IMR-90 (cell line): Measurements from ENCODE around the gene GRM4. TPM values are rescaled to one million over a fixed set of nuclear protein-coding genes. Genes with fewer than 3 reads are reported as not detected.

Experiments used
- ATAC-seq: fragments of 200-7000 bp; cut with Tn5 transposase; 2 replicates; pipeline ENCODE4 v1.9.1; 2020; ENCODE audit warnings: low read depth, mild to moderate bottlenecking, moderate library complexity
- BruUV-seq: library from RNA; stranded (reverse); fragments of 400-500 nt; replicated peaks from 2 replicates; lab custom pipeline; 2021; lab: Mats Ljungman, UMichigan
- CTCF ChIA-PET: fragments of 300-600 bp; formaldehyde crosslinking; extraction: SDS; loops from one replicate; lab custom pipeline; 2021; ENCODE audit warnings: antibody characterized with exemption; lab: Yijun Ruan, JAX
- POLR2A ChIA-PET: fragments of 300-600 bp; sonication (Branson Sonifier 250); formaldehyde crosslinking; loops from one replicate; lab custom pipeline; 2022; ENCODE audit warnings: antibody characterized with exemption; ENCODE audit not compliant: unreplicated experiment; lab: Charles Lee
- DNase-seq: peaks from one replicate; pipeline ENCODE4 v3.0.0; 2013
- H2AFZ ChIP-seq: replicated peaks from 2 replicates; pipeline ENCODE3; 2013; ENCODE audit warnings: low read length, mild to moderate bottlenecking; ENCODE audit not compliant: poor library complexity
- H2AK5ac ChIP-seq: 2 replicates; pipeline ENCODE4 v1.6.1; 2013; ENCODE audit warnings: low read depth, low read length, inconsistent platforms
- H2AK9ac ChIP-seq: replicated peaks from 2 replicates; pipeline ENCODE3; 2013; ENCODE audit warnings: mild to moderate bottlenecking, low read depth, low read length, moderate library complexity; ENCODE audit not compliant: poor library complexity
- H2BK120ac ChIP-seq: 2 replicates; pipeline ENCODE4 v1.6.1; 2013; ENCODE audit warnings: low read depth, low read length, inconsistent platforms
- H2BK15ac ChIP-seq: 3 replicates; pipeline ENCODE4 v1.6.1; 2013; ENCODE audit warnings: low read depth, low read length, inconsistent platforms
- H2BK20ac ChIP-seq: 2 replicates; pipeline ENCODE4 v1.6.1; 2013; ENCODE audit warnings: low read depth, mild to moderate bottlenecking, inconsistent platforms, low read length, moderate library complexity
- H2BK5ac ChIP-seq: 2 replicates; pipeline ENCODE4 v1.6.1; 2013; ENCODE audit warnings: mild to moderate bottlenecking, low read depth, low read length, inconsistent platforms; ENCODE audit not compliant: poor library complexity, severe bottlenecking
- H3K14ac ChIP-seq: replicated peaks from 2 replicates; pipeline ENCODE4 v1.6.1; 2013; ENCODE audit warnings: low read depth, low read length, inconsistent platforms
- H3K18ac ChIP-seq: 2 replicates; pipeline ENCODE4 v1.6.1; 2013; ENCODE audit warnings: low read depth, low read length, control low read depth
- H3K23ac ChIP-seq: 2 replicates; pipeline ENCODE4 v1.6.1; 2013; ENCODE audit warnings: low read depth, low read length, inconsistent platforms
- H3K27ac ChIP-seq: 2 replicates; pipeline ENCODE4 v1.5.1; 2013; ENCODE audit warnings: mild to moderate bottlenecking, control low read depth, low read length; ENCODE audit not compliant: insufficient read depth
- H3K27me3 ChIP-seq: 2 replicates; pipeline ENCODE4 v1.6.1; 2013; ENCODE audit warnings: low read length; ENCODE audit not compliant: control insufficient read depth, insufficient read depth
- H3K36me3 ChIP-seq: 2 replicates; pipeline ENCODE4 v1.6.1; 2013; ENCODE audit warnings: low read length, mixed read lengths; ENCODE audit not compliant: control insufficient read depth, insufficient read depth
- H3K4ac ChIP-seq: 2 replicates; pipeline ENCODE4 v1.6.1; 2013; ENCODE audit warnings: low read depth, low read length, inconsistent platforms
- H3K4me1 ChIP-seq: 2 replicates; pipeline ENCODE4 v1.6.1; 2013; ENCODE audit warnings: low read length, mixed read lengths; ENCODE audit not compliant: control insufficient read depth, insufficient read depth
- H3K4me2 ChIP-seq: 2 replicates; pipeline ENCODE4 v1.6.1; 2013; ENCODE audit warnings: low read depth, mild to moderate bottlenecking, control low read depth, low read length, moderate library complexity
- H3K4me3 ChIP-seq: 2 replicates; pipeline ENCODE4 v1.5.1; 2013; ENCODE audit warnings: low read depth, mild to moderate bottlenecking, control low read depth, low read length, moderate library complexity; ENCODE audit not compliant: insufficient read depth
- H3K56ac ChIP-seq: 2 replicates; pipeline ENCODE4 v1.6.1; 2013; ENCODE audit warnings: low read length, inconsistent platforms; ENCODE audit not compliant: insufficient read depth; ENCODE audit errors: extremely low read depth
- H3K79me1 ChIP-seq, 2 experiments: 2 replicates each; pipeline ENCODE4 v1.6.1; 2013; ENCODE audit warnings: low read length in 2 of 2, inconsistent platforms in 1 of 2, low read depth in 1 of 2
- H3K9ac ChIP-seq: 2 replicates; pipeline ENCODE4 v1.6.1; 2013; ENCODE audit warnings: low read depth, low read length, control low read depth
- H3K9me1 ChIP-seq: 2 replicates; pipeline ENCODE4 v1.6.1; 2013; ENCODE audit warnings: low read length, inconsistent platforms; ENCODE audit not compliant: insufficient read depth
- H3K9me3 ChIP-seq: 2 replicates; pipeline ENCODE4 v1.6.1; 2013; ENCODE audit warnings: low read length; ENCODE audit not compliant: control insufficient read depth, insufficient read depth
- H4K20me1 ChIP-seq: 2 replicates; pipeline ENCODE4 v1.6.1; 2013; ENCODE audit warnings: low read length, inconsistent platforms; ENCODE audit not compliant: insufficient read depth
- H4K5ac ChIP-seq: 2 replicates; pipeline ENCODE4 v1.6.1; 2013; ENCODE audit warnings: mild to moderate bottlenecking, low read depth, low read length, control low read depth
- H4K8ac ChIP-seq, 2 experiments: 2 replicates each; pipeline ENCODE4 v1.6.1; 2013; ENCODE audit warnings: low read depth in 2 of 2, low read length in 2 of 2, control low read depth in 1 of 2, inconsistent platforms in 1 of 2
- H4K91ac ChIP-seq: 2 replicates; pipeline ENCODE4 v1.6.1; 2013; ENCODE audit warnings: low read depth, low read length, inconsistent platforms; ENCODE audit not compliant: insufficient read depth
- BHLHE40 ChIP-seq: fragments of 150-350 bp; IDR thresholded peaks from 2 replicates; pipeline ENCODE4 v1.6.1; 2016; ENCODE audit warnings: mild to moderate bottlenecking, low read depth, low read length
- CEBPB ChIP-seq: IDR thresholded peaks from 2 replicates; pipeline ENCODE4 v1.6.1; 2012; ENCODE audit warnings: low read depth, low read length, improper control_type of control experiment
- CHD1 ChIP-seq: IDR thresholded peaks from 2 replicates; pipeline ENCODE4 v1.6.1; 2012; ENCODE audit warnings: low read depth, low read length, improper control_type of control experiment
- CTCF ChIP-seq: conservative IDR thresholded peaks from 2 replicates; pipeline ENCODE4 v1.5.1; 2012; ENCODE audit warnings: mild to moderate bottlenecking, low read depth, low read length, improper control_type of control experiment
- ELK1 ChIP-seq: fragments of 150-350 bp; IDR thresholded peaks from 2 replicates; pipeline ENCODE4 v1.6.1; 2016; ENCODE audit warnings: low read depth, mild to moderate bottlenecking, low read length, moderate library complexity, borderline replicate concordance
- FOS ChIP-seq: fragments of 150-350 bp; IDR thresholded peaks from 2 replicates; pipeline ENCODE4 v1.6.1; 2016; ENCODE audit warnings: low read depth, low read length
- MAFK ChIP-seq: IDR thresholded peaks from 2 replicates; pipeline ENCODE4 v1.6.1; 2012; ENCODE audit warnings: low read depth, low read length, improper control_type of control experiment
- MAZ ChIP-seq: IDR thresholded peaks from 2 replicates; pipeline ENCODE4 v1.6.1; 2012; ENCODE audit warnings: low read depth, mild to moderate bottlenecking, low read length, improper control_type of control experiment, moderate library complexity, borderline replicate concordance
- MXI1 ChIP-seq: IDR thresholded peaks from 2 replicates; pipeline ENCODE4 v1.6.1; 2012; ENCODE audit warnings: low read depth, mild to moderate bottlenecking, low read length, moderate library complexity, borderline replicate concordance
- NFE2L2 ChIP-seq: fragments of 150-350 bp; IDR thresholded peaks from 2 replicates; pipeline ENCODE4 v1.6.1; 2016; ENCODE audit warnings: low read depth, mild to moderate bottlenecking, low read length
- POLR2A ChIP-seq: IDR thresholded peaks from 2 replicates; pipeline ENCODE4 v1.6.1; 2012; ENCODE audit warnings: mild to moderate bottlenecking, low read depth, low read length
- RAD21 ChIP-seq: IDR thresholded peaks from 2 replicates; pipeline ENCODE4 v1.6.1; 2012; ENCODE audit warnings: low read length, improper control_type of control experiment
- RCOR1 ChIP-seq: IDR thresholded peaks from 2 replicates; pipeline ENCODE4 v1.6.1; 2012; ENCODE audit warnings: mild to moderate bottlenecking, low read length, improper control_type of control experiment; ENCODE audit not compliant: insufficient replicate concordance
- RFX5 ChIP-seq: IDR thresholded peaks from 2 replicates; pipeline ENCODE4 v1.8.0; 2012; ENCODE audit warnings: low read depth, mild to moderate bottlenecking, low read length, moderate library complexity
- USF2 ChIP-seq: fragments of 150-350 bp; IDR thresholded peaks from 2 replicates; pipeline ENCODE4 v1.6.1; 2017; ENCODE audit warnings: mild to moderate bottlenecking, antibody characterized with exemption, low read length, low read depth
- WGBS, 2 experiments: methylation state at CpG; one replicate each; pipeline versions ENCODE4 v1.1.5 to v1.1.7; 2013; ENCODE audit warnings: missing lambda C conversion rate in 2 of 2; ENCODE audit not compliant: insufficient read length in 1 of 2; ENCODE audit errors: extremely low coverage in 2 of 2; 5-methylcytosine and 5-hydroxymethylcytosine counted together
- dilution Hi-C: fragments of 300-500 bp; cut with HindIII; formaldehyde crosslinking; loops from one replicate; pipeline ENCODE4 v1.14.3; 2018; ENCODE audit warnings: low sequenced_read_pairs; ENCODE audit not compliant: unreplicated experiment
- in situ Hi-C: fragments of 300-500 bp; cut with MboI; formaldehyde crosslinking; loops from 3 replicates; pipeline ENCODE4 v1.14.3; 2019; ENCODE audit warnings: low sequenced_read_pairs, inconsistent platforms, mixed read lengths
- intact Hi-C: fragments of 100-400 bp; cut with micrococcal nuclease; formaldehyde crosslinking; loops from 2 replicates; pipeline ENCODE4 v1.10.0; 2022
- polyA plus RNA-seq, 3 experiments: library from polyadenylated mRNA; depleted of rRNA; stranded (reverse); fragments of >200 nt; gene quantifications; 2 replicates each; pipeline ENCODE4 v1.2.3, GENCODE V29; 2012; ENCODE audit warnings: low replicate concordance in 1 of 3
- total RNA-seq: library from RNA; depleted of rRNA; stranded (reverse); fragments of >200 nt; gene quantifications from 2 replicates; pipeline ENCODE4 v1.2.3, GENCODE V29; 2012

Gene GRM4
- total and polyA plus RNA-seq, 2 of the 4 experiments (the other 2 are of a cell fraction), result 0.02 TPM; not detected in 1

DNA sequence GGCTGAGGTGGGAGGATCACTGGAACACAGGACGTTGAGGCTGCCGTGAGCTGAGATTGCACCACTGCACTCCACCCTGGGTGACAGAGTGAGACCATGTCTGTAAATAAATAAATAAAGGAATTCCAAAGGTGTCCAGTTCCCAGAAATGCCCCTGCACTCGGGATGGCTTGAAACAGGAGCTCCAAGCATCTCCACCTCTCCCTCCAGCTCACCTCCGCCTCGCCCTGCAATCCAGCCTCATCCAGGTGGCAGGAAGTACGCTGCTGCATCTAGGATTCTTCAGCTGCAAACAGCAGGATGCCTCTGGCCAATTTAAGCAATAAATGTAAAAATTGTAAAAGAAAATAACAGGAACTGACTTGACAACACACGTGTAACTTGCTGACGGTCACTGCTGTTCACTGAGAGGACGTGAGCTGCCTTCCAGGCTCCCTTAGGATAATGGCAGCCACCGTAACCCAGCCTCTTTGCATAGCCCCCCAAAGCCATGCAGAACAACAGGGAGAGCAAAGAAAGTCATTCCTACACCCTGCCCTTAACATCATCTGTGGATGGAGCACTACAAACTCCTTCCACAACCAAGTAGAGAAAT, 11.4 kb upstream of the GRM4 start:
- no peaks in the 10 kb centered on the region for H3K79me1 ChIP-seq
- H3K9me3 ChIP-seq, result peaks cover 12% of the 10 kb centered on the region
- no peaks in the 10 kb centered on the region for H4K20me1 ChIP-seq
- H2BK5ac ChIP-seq, result no peak overlapping the region
- no peak overlapping the region for H4K5ac ChIP-seq
- H2BK20ac ChIP-seq, result no peak overlapping the region
- H3K27me3 ChIP-seq, result peaks cover 38% of the 10 kb centered on the region
- ATAC-seq, result no peak
- H3K18ac ChIP-seq, result no peak overlapping the region
- H2AFZ ChIP-seq, result no peak overlapping the region
- H3K4me2 ChIP-seq, result no peak overlapping the region
- H3K4me3 ChIP-seq, result no peak overlapping the region
- intact Hi-C loops, result no loop called here
- H3K27ac ChIP-seq, result no peak overlapping the region
- H3K4me1 ChIP-seq, result no peaks in the 10 kb centered on the region
- WGBS, 2 experiments, result no CpG with 5 or more reads among the region's 10 CpGs
- H4K8ac ChIP-seq, result no peak overlapping the region
- H2BK15ac ChIP-seq, result no peak overlapping the region
- no peak overlapping the region for H3K56ac ChIP-seq
- H2BK120ac ChIP-seq, result no peak overlapping the region
- no peak overlapping the region for H2AK9ac ChIP-seq
- no TSS peak for BruUV-seq
- TF ChIP-seq ELK1, result no peak
- no peak for TF ChIP-seq NFE2L2
- no peak for TF ChIP-seq USF2
- no peak for TF ChIP-seq MAZ
- TF ChIP-seq RCOR1, result no peak
- TF ChIP-seq CEBPB, result no peak
- TF ChIP-seq CTCF, result no peak
- no peak for TF ChIP-seq MAFK
- no peak for TF ChIP-seq POLR2A
- TF ChIP-seq FOS, result no peak
- no peak for TF ChIP-seq BHLHE40
- no peak for TF ChIP-seq CHD1
- TF ChIP-seq MXI1, result no peak
- no peak for TF ChIP-seq RAD21
- no peak for TF ChIP-seq RFX5
- no peak overlapping the region for H3K9ac ChIP-seq
- no peak overlapping the region for H3K4ac ChIP-seq
- in situ Hi-C loops, result loop anchor here (10.0 to 25.0 kb wide), 4 partner anchors 393 to 980 kb away; partner anchors contain the start of genes BAK1, TCP11 and UQCC2
- dilution Hi-C loops, result no loop called here
- DNase-seq, result no peak
- H3K23ac ChIP-seq, result no peak overlapping the region
- POLR2A ChIA-PET, result no interaction called here
- H4K91ac ChIP-seq, result no peak overlapping the region
- H3K14ac ChIP-seq, result no peak overlapping the region
- CTCF ChIA-PET, result interaction anchor here (0.5 kb wide), 1 partner anchor 258 kb away, joined by 4 read pairs; no protein-coding TSS in a partner anchor
- H3K36me3 ChIP-seq, result no peaks in the 10 kb centered on the region
- H2AK5ac ChIP-seq, result no peak overlapping the region
- H3K9me1 ChIP-seq, result no peaks in the 10 kb centered on the region
